GM12864 (cell line): ENCODE measurements around the gene EFHC1.
A peak's percentile ranks its signal among the peaks of the same experiment; 100 is the strongest.
"Not testable (repeated sequence)": the region's sequence is repeated elsewhere in the genome, so short reads cannot be mapped to it uniquely, and the experiment has no call there.

Experiments used
- DNase-seq: peaks from one replicate; pipeline ENCODE4 v3.0.0-alpha.2; 2011; ENCODE audit warnings: low read depth
- H3K4me3 ChIP-seq: 2 replicates; pipeline ENCODE4 v1.5.1; 2011; ENCODE audit warnings: mild to moderate bottlenecking, low read depth, low read length, control low read depth
- CTCF ChIP-seq: IDR thresholded peaks from 2 replicates; pipeline ENCODE4 v1.5.1; 2011; ENCODE audit warnings: low read depth, mild to moderate bottlenecking, moderate library complexity, low read length, control low read depth, inconsistent platforms; ENCODE audit errors: missing control alignments

The EFHC1 gene

GRCh38 chr6:52420668-52421358 is 671 bp downstream of the EFHC1 start:
- TF ChIP-seq CTCF = no peak
- peak overlapping the region; percentile 65 for H3K4me3 ChIP-seq
- DNase-seq = no peak

GRCh38 chr6:52422156-52422555 is 2.0 kb downstream of the EFHC1 start:
- no peak for TF ChIP-seq CTCF
- no peak for DNase-seq
- no peak overlapping the region for H3K4me3 ChIP-seq

- TF ChIP-seq CTCF = no peak
- no peak overlapping the region for H3K4me3 ChIP-seq
- no peak for DNase-seq
These were observed 3.3 kb downstream of the EFHC1 start for GRCh38 chr6:52423448-52423847.

GRCh38 chr6:52423971-52424381 is 3.8 kb downstream of the EFHC1 start:
- DNase-seq = no peak
- no peak for TF ChIP-seq CTCF
- no peak overlapping the region for H3K4me3 ChIP-seq

GRCh38 chr6:52424513-52424912 is 4.4 kb downstream of the EFHC1 start:
- H3K4me3 ChIP-seq = no peak overlapping the region
- no peak for DNase-seq

GRCh38 chr6:52426667-52427066 is 6.5 kb downstream of the EFHC1 start:
- no peak for DNase-seq
- TF ChIP-seq CTCF = no peak
- no peak overlapping the region for H3K4me3 ChIP-seq

More at GRCh38 chr6:52424513-52424912, 4.4 kb downstream of the EFHC1 start:
- TF ChIP-seq CTCF = no peak

GRCh38 chr6:52433294-52433693 is 13.2 kb downstream of the EFHC1 start:
- not testable (repeated sequence) for H3K4me3 ChIP-seq, DNase-seq

GRCh38 chr6:52435345-52435744 is 15.2 kb downstream of the EFHC1 start:
- no peak for TF ChIP-seq CTCF
- no peak overlapping the region for H3K4me3 ChIP-seq
- no peak for DNase-seq
